SK-N-SH treated with all-trans-retinoic acid at 6 μM for 48 hours (cell line): Measurements from ENCODE around the gene PLCB1.

Experiments used
- ATAC-seq: fragments of 200-7000 bp; cut with Tn5 transposase; 3 replicates; pipeline ENCODE4 v1.9.1; 2020; ENCODE audit warnings: mild to moderate bottlenecking, moderate library complexity
- ARNTL ChIP-seq: fragments of 450-650 bp; formaldehyde crosslinking; IDR thresholded peaks from 2 replicates; pipeline ENCODE4 v1.5.0; 2020; ENCODE audit warnings: low read depth, mild to moderate bottlenecking, moderate library complexity, borderline replicate concordance
- BACH2 ChIP-seq: fragments of 250-450 bp; sonication (Bioruptor Pico); IDR thresholded peaks from 2 replicates; pipeline ENCODE4 v1.9.0; 2021; ENCODE audit warnings: mild to moderate bottlenecking, borderline replicate concordance
- CSDC2 ChIP-seq: fragments of 250-450 bp; sonication (Bioruptor Pico); IDR thresholded peaks from 2 replicates; pipeline ENCODE4 v1.5.0; 2020; ENCODE audit warnings: mild to moderate bottlenecking, moderate library complexity
- ESRRG ChIP-seq: fragments of 250-450 bp; sonication (Bioruptor Pico); IDR thresholded peaks from 2 replicates; pipeline ENCODE4 v1.6.1; 2021; ENCODE audit warnings: mild to moderate bottlenecking
- GLIS3 ChIP-seq: fragments of 250-450 bp; sonication (Bioruptor Pico); IDR thresholded peaks from 2 replicates; pipeline ENCODE4 v1.5.0; 2020; ENCODE audit warnings: mild to moderate bottlenecking, moderate library complexity
- ISL1 ChIP-seq: fragments of 250-450 bp; sonication (Bioruptor Pico); IDR thresholded peaks from 2 replicates; pipeline ENCODE4 v2.1.2; 2022; ENCODE audit warnings: mild to moderate bottlenecking, moderate library complexity
- PPARA ChIP-seq: fragments of 250-450 bp; sonication (Bioruptor Pico); IDR thresholded peaks from 2 replicates; pipeline ENCODE4 v1.5.0; 2020; ENCODE audit warnings: mild to moderate bottlenecking, borderline replicate concordance
- RARB ChIP-seq: fragments of 250-450 bp; sonication (Bioruptor Pico); IDR thresholded peaks from 2 replicates; pipeline ENCODE4 v1.8.0; 2021; ENCODE audit warnings: mild to moderate bottlenecking, moderate library complexity
- SNAI2 ChIP-seq: fragments of 250-450 bp; sonication (Bioruptor Pico); IDR thresholded peaks from 2 replicates; pipeline ENCODE4 v1.5.0; 2020; ENCODE audit warnings: mild to moderate bottlenecking, moderate library complexity
- TCF4 ChIP-seq: fragments of 250-450 bp; sonication (Bioruptor Pico); IDR thresholded peaks from 2 replicates; pipeline ENCODE4 v1.8.0; 2021; ENCODE audit warnings: mild to moderate bottlenecking, moderate library complexity, borderline replicate concordance
- TOX ChIP-seq: fragments of 250-450 bp; sonication (Bioruptor Pico); IDR thresholded peaks from 2 replicates; pipeline ENCODE4 v1.8.0; 2021; ENCODE audit warnings: mild to moderate bottlenecking, moderate library complexity, borderline replicate concordance
- ZC3H10 ChIP-seq: fragments of 250-450 bp; sonication (Bioruptor Pico); IDR thresholded peaks from 2 replicates; pipeline ENCODE4 v1.5.1; 2021; ENCODE audit warnings: mild to moderate bottlenecking, moderate library complexity
- ZFP3 ChIP-seq: fragments of 250-450 bp; sonication (Bioruptor Pico); IDR thresholded peaks from 2 replicates; pipeline ENCODE4 v1.5.0; 2020; ENCODE audit warnings: mild to moderate bottlenecking, moderate library complexity
- ZFP30 ChIP-seq: fragments of 450-650 bp; formaldehyde crosslinking; IDR thresholded peaks from 2 replicates; pipeline ENCODE4 v1.5.0; 2022; ENCODE audit warnings: mild to moderate bottlenecking, moderate library complexity
- ZNF565 ChIP-seq: fragments of 450-650 bp; formaldehyde crosslinking; conservative IDR thresholded peaks from 2 replicates; pipeline ENCODE4 v1.5.0; 2020; ENCODE audit warnings: low read depth, mild to moderate bottlenecking, moderate library complexity
- ZNF70 ChIP-seq: fragments of 450-650 bp; formaldehyde crosslinking; IDR thresholded peaks from 2 replicates; pipeline ENCODE4 v1.5.0; 2020; ENCODE audit warnings: mild to moderate bottlenecking, moderate library complexity
- ZNF8 ChIP-seq: fragments of 450-650 bp; formaldehyde crosslinking; IDR thresholded peaks from 2 replicates; pipeline ENCODE4 v1.5.0; 2020; ENCODE audit warnings: mild to moderate bottlenecking, moderate library complexity
- TF ChIP-seq, protein P1 (sequence below): fragments of 250-450 bp; sonication (Bioruptor Pico); IDR thresholded peaks from 2 replicates; pipeline ENCODE4 v1.5.1; 2020; ENCODE audit warnings: low read depth, mild to moderate bottlenecking, moderate library complexity
- TF ChIP-seq, protein P2 (sequence below): fragments of 250-450 bp; sonication (Bioruptor Pico); IDR thresholded peaks from 2 replicates; pipeline ENCODE4 v1.8.0; 2020; ENCODE audit warnings: mild to moderate bottlenecking, moderate library complexity, borderline replicate concordance
- TF ChIP-seq, protein P3 (sequence below): fragments of 250-450 bp; sonication (Bioruptor Pico); IDR thresholded peaks from 2 replicates; pipeline ENCODE4 v1.5.0; 2020; ENCODE audit warnings: mild to moderate bottlenecking, moderate library complexity
- TF ChIP-seq, protein P4 (sequence below): fragments of 250-450 bp; sonication (Bioruptor Pico); IDR thresholded peaks from 2 replicates; pipeline ENCODE4 v1.5.1; 2021; ENCODE audit warnings: mild to moderate bottlenecking, moderate library complexity

The PLCB1 gene

DNA sequence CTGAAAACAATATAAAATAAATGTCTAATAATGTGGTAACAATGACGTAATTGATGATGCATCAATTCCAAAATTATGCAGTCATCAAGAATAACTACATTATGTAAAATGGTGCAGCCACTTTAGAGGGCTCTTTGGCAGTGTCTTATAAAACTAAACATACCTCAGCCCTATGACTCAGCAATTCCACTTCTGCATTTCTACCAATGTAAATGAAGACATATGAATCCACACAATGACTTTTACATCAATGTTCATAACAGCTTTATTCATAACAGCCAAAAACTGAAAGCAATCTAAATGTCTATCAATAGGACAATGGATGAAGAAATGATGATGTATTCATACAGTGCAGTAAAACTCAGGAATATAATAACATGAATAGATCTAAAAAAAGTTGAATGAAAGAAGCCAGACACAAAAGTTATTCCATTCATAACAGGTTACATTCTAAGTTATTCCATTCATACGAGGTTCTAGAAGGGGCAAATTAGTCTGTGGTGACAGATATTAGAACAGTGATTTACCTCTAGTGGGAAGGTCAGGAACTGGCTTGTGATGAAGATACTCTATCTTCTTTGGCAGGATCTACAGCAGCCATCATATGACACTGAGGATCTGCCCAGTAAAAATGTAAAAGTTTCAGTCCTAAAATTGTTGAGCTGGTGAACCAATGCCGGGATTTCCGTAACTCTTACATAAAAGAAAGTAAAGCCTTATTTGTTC, 396.1 kb downstream of the PLCB1 start:
- TF ChIP-seq TCF4 (CRISPR knock-in tag) (no peak), ARNTL (CRISPR knock-in tag) (no peak), ZFP3 (CRISPR knock-in tag) (no peak), CSDC2 (CRISPR knock-in tag) (no peak), RARB (CRISPR knock-in tag) (no peak), SNAI2 (CRISPR knock-in tag) (no peak), ESRRG (no peak), GLIS3 (CRISPR knock-in tag) (no peak), ISL1 (CRISPR knock-in tag) (peak; percentile 93), ZC3H10 (peak; percentile 94), ZNF8 (no peak), TOX (CRISPR knock-in tag) (peak; percentile 84), ZFP30 (CRISPR knock-in tag) (no peak), PPARA (CRISPR knock-in tag) (no peak), ZNF70 (CRISPR knock-in tag) (no peak), BACH2 (CRISPR knock-in tag) (no peak)
- TF ChIP-seq, protein P1, sequence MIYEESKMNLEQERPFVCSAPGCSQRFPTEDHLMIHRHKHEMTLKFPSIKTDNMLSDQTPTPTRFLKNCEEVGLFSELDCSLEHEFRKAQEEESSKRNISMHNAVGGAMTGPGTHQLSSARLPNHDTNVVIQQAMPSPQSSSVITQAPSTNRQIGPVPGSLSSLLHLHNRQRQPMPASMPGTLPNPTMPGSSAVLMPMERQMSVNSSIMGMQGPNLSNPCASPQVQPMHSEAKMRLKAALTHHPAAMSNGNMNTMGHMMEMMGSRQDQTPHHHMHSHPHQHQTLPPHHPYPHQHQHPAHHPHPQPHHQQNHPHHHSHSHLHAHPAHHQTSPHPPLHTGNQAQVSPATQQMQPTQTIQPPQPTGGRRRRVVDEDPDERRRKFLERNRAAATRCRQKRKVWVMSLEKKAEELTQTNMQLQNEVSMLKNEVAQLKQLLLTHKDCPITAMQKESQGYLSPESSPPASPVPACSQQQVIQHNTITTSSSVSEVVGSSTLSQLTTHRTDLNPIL = peak; percentile 93
- TF ChIP-seq, protein P2, sequence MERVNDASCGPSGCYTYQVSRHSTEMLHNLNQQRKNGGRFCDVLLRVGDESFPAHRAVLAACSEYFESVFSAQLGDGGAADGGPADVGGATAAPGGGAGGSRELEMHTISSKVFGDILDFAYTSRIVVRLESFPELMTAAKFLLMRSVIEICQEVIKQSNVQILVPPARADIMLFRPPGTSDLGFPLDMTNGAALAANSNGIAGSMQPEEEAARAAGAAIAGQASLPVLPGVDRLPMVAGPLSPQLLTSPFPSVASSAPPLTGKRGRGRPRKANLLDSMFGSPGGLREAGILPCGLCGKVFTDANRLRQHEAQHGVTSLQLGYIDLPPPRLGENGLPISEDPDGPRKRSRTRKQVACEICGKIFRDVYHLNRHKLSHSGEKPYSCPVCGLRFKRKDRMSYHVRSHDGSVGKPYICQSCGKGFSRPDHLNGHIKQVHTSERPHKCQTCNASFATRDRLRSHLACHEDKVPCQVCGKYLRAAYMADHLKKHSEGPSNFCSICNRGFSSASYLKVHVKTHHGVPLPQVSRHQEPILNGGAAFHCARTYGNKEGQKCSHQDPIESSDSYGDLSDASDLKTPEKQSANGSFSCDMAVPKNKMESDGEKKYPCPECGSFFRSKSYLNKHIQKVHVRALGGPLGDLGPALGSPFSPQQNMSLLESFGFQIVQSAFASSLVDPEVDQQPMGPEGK = peak; percentile 64; the same call in 1 of the 2 replicates
- TF ChIP-seq, protein P3, sequence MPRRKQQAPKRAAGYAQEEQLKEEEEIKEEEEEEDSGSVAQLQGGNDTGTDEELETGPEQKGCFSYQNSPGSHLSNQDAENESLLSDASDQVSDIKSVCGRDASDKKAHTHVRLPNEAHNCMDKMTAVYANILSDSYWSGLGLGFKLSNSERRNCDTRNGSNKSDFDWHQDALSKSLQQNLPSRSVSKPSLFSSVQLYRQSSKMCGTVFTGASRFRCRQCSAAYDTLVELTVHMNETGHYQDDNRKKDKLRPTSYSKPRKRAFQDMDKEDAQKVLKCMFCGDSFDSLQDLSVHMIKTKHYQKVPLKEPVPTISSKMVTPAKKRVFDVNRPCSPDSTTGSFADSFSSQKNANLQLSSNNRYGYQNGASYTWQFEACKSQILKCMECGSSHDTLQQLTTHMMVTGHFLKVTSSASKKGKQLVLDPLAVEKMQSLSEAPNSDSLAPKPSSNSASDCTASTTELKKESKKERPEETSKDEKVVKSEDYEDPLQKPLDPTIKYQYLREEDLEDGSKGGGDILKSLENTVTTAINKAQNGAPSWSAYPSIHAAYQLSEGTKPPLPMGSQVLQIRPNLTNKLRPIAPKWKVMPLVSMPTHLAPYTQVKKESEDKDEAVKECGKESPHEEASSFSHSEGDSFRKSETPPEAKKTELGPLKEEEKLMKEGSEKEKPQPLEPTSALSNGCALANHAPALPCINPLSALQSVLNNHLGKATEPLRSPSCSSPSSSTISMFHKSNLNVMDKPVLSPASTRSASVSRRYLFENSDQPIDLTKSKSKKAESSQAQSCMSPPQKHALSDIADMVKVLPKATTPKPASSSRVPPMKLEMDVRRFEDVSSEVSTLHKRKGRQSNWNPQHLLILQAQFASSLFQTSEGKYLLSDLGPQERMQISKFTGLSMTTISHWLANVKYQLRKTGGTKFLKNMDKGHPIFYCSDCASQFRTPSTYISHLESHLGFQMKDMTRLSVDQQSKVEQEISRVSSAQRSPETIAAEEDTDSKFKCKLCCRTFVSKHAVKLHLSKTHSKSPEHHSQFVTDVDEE = no peak
- TF ChIP-seq, protein P4, sequence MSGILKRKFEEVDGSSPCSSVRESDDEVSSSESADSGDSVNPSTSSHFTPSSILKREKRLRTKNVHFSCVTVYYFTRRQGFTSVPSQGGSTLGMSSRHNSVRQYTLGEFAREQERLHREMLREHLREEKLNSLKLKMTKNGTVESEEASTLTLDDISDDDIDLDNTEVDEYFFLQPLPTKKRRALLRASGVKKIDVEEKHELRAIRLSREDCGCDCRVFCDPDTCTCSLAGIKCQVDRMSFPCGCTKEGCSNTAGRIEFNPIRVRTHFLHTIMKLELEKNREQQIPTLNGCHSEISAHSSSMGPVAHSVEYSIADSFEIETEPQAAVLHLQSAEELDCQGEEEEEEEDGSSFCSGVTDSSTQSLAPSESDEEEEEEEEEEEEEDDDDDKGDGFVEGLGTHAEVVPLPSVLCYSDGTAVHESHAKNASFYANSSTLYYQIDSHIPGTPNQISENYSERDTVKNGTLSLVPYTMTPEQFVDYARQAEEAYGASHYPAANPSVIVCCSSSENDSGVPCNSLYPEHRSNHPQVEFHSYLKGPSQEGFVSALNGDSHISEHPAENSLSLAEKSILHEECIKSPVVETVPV (CRISPR knock-in tag) = peak; percentile 83; the same call in 1 of the 2 replicates
- TF ChIP-seq, all 23 proteins: peak for 6
- peak; percentile 87 for ATAC-seq

DNA sequence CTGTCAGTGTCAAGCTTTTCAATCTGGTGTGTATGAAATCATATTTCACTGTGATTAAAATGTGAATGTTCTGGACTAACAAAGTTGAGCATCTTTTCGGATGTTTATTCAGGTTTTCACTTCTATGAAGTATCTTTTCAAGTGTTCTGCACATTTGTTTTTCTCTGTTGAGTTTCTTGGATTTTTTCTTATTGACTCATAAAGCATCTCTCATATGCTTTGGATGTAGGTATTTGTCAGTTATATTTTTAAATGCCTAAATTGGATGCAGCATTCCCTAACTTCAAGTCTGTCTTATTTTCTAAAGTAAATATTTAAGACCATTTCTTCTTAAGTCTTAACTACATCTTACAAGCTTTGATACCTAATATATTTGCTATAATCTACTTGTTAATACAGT, 398.0 kb downstream of the PLCB1 start:
- TF ChIP-seq, protein P3 = no peak
- TF ChIP-seq ZNF565 (CRISPR knock-in tag) (no peak), CSDC2 (CRISPR knock-in tag) (no peak), ARNTL (CRISPR knock-in tag) (no peak), RARB (CRISPR knock-in tag) (no peak), ESRRG (no peak)
- TF ChIP-seq, all 23 proteins: peak for 0
- peak; percentile 41 for ATAC-seq
